Heart left ventricle (tissue), 16 donors: ENCODE measurements around the gene FASN. TPM values are rescaled to one million over a fixed set of nuclear protein-coding genes. Genes with fewer than 3 reads are reported as not detected.
A peak's percentile ranks its signal among the peaks of the same experiment; 100 is the strongest.

Experiments
- ATAC-seq, 4 donors: fragments of 200-7000 bp; cut with Tn5 transposase; one replicate each; pipeline ENCODE4 v1.9.1; 2020 to 2022; ENCODE audit warnings: moderate library complexity in 4 of 4, mild to moderate bottlenecking in 3 of 4, moderate number of reproducible peaks in 1 of 4
- DNase-seq, 5 donors: peaks; one replicate each; pipeline ENCODE4 v3.0.0-alpha.2; 2020
- H3K27ac ChIP-seq, 12 donors: fragments of 200-600 bp; sonication (generic) in 4 of 12; one replicate each; pipeline versions ENCODE4 v1.5.0 to v1.8.0; 2016 to 2022; ENCODE audit warnings: mild to moderate bottlenecking in 2 of 12
- H3K27me3 ChIP-seq, 9 donors: fragments of 200-600 bp; sonication (generic) in 2 of 9; one replicate each; pipeline versions ENCODE4 v1.5.1 to v1.8.0; 2016 to 2022; ENCODE audit warnings: mild to moderate bottlenecking in 3 of 9
- H3K36me3 ChIP-seq, 9 donors: fragments of 200-600 bp; sonication (generic) in 2 of 9; one replicate each; pipeline versions ENCODE4 v1.5.0 to v1.8.0; 2018 to 2022; ENCODE audit warnings: mild to moderate bottlenecking in 2 of 9
- H3K4me1 ChIP-seq, 12 donors: fragments of 200-600 bp; sonication (generic) in 4 of 12; one replicate each; pipeline versions ENCODE4 v1.5.0 to v1.8.0; 2016 to 2022; ENCODE audit warnings: mild to moderate bottlenecking in 3 of 12
- H3K4me3 ChIP-seq, 12 donors: fragments of 200-600 bp; sonication (generic) in 4 of 12; one replicate each; pipeline versions ENCODE4 v1.5.0 to v1.8.0; 2017 to 2022; ENCODE audit warnings: mild to moderate bottlenecking in 9 of 12, moderate library complexity in 4 of 12
- H3K9me3 ChIP-seq, 12 donors: fragments of 200-600 bp; sonication (generic) in 4 of 12; one replicate each; pipeline versions ENCODE4 v1.5.0 to v1.8.0; 2016 to 2022; ENCODE audit warnings: mild to moderate bottlenecking in 1 of 12
- POLR2A ChIP-seq, 2 donors: fragments of 450-650 bp; IDR thresholded peaks; one replicate each; pipeline ENCODE4 v1.6.1; 2017; ENCODE audit warnings: antibody characterized with exemption in 2 of 2, mild to moderate bottlenecking in 2 of 2, moderate library complexity in 2 of 2
- WGBS, 4 donors: extraction: QIAGEN DNeasy Blood & Tissue Kit in 2 of 4; methylation state at CpG; one replicate each; pipeline versions ENCODE4 v1.1.5 to v1.1.7; 2013 to 2018; 5-methylcytosine and 5-hydroxymethylcytosine counted together
- intact Hi-C, 10 donors: fragments of 100-400 bp; cut with DNase I; formaldehyde crosslinking; loops; one replicate each; pipeline versions ENCODE4 v1.11.1 to v1.14.2; 2022
- polyA plus RNA-seq, 2 donors: library from polyadenylated mRNA; stranded (reverse); fragments of 200-250 nt; gene quantifications; one replicate each; pipeline ENCODE4 v1.2.3, GENCODE V29; 2013
- total RNA-seq, 9 donors: library from RNA; depleted of rRNA in 2 of 9; stranded (reverse); fragments of >200 nt in 2 of 9; fragmentation: NEBNext Ultra II Directional in 3 of 9; extraction: Animal tissue kit (Norgen Biotek cat#: 25700) in 3 of 9; gene quantifications; one replicate each; pipeline versions ENCODE4 v1.1.0 to v1.2.4, GENCODE V29; 2016 to 2023
- TF ChIP-seq, protein P1 (sequence below), 12 donors: fragments of 200-600 bp; sonication (generic) in 4 of 12; IDR thresholded peaks; one replicate each; pipeline versions ENCODE4 v1.5.0 to v1.8.0; 2018 to 2022; ENCODE audit warnings: antibody characterized with exemption in 12 of 12, mild to moderate bottlenecking in 5 of 12
- donor health status: ischemic (EF 13 %, LVEDD 7.1; RV severe dilation, severe dysfunction).
- donor health status: healthy with polysubstance abuse.
- donor health status: DM: no; HTN: yes; CAD: no.
- donor health status: DM: no; HTN: no; CAD: no.
- donor health status: ischemic (EF 25% LVEDD 6.9; RV normal size, moderate dysfunction).
- donor health status: ischemic (EF 25% LVEDD 5.7; RV mildly dilated, moderate dysfunction).
- donor health status: healthy.
- donor health status: DM: yes; HTN: yes; CAD: no.
- donor health status: ischemic (EF 35%, LVEDD 5.7; RV mildly dilated, moderate dysfunction).
- donor health status: nonischemic (EF 11% LVEDD 7.7; RV severe dilation, severe dysfunction).
- donor health status: DM: yes; HTN: yes; CAD: no.
- donor health status: PGD.
- donor health status: ischemic (EF 29% LVEDD 5.4; RV normal size, mild dysfunction).
- donor health status: nonischemic (EF 23%, LVEDD 6.1; RV moderate dilation, normal function).

Gene FASN
- total and polyA plus RNA-seq, 11 donors: 6.9 to 103 (median 18.9) TPM

DNA sequence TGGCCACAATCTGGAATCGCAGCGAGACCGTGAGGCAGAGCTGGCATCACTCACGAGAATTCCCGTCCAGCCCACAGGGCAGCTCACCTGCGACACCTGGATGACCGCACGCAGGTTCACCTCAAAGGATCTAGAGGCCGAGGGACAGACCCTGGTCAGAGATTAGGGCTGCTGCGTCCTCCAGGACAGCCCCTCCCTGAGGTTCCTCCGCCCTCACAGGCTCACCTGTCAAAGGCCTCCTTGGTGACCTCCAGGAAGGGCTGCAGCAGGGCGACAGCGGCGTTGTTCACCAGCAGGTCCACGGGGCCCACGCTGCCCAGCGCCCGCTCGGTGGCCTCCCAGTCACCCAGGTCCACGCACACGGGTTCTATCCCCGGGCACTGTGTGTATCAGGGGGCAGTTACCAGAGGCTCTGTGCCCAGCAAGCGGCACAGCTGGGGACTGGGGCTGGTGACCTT lies 61.4 kb downstream of the FASN start:
- intact Hi-C loops: loop anchor here in 4 of 10 donors (1.0 to 10.0 kb wide), 4 partner anchors 61 to 288 kb away; partner anchors contain the start of gene FASN (in 2 of the 4)
- ATAC-seq: no peak
- Histone ChIP-seq H3K4me3 (peak overlapping the region; percentile 49 to 92 (median 73)), H3K9me3 (no peaks in the 10 kb centered on the region), H3K27ac (peak overlapping the region; percentile 91 to 98 (median 94)), H3K4me1 (peaks cover 4 to 36% (median 19%) of the 10 kb centered on the region in 12 donors), H3K27me3 (peaks cover 0 to 9% (median 0%) of the 10 kb centered on the region in 9 donors), H3K36me3 (peaks cover 0 to 5% (median 0%) of the 10 kb centered on the region in 9 donors)
- 36 to 58% (median 44%) methylated on average over 9 to 23 of the region's 23 CpGs for WGBS, 4 donors
- TF ChIP-seq, protein P1, sequence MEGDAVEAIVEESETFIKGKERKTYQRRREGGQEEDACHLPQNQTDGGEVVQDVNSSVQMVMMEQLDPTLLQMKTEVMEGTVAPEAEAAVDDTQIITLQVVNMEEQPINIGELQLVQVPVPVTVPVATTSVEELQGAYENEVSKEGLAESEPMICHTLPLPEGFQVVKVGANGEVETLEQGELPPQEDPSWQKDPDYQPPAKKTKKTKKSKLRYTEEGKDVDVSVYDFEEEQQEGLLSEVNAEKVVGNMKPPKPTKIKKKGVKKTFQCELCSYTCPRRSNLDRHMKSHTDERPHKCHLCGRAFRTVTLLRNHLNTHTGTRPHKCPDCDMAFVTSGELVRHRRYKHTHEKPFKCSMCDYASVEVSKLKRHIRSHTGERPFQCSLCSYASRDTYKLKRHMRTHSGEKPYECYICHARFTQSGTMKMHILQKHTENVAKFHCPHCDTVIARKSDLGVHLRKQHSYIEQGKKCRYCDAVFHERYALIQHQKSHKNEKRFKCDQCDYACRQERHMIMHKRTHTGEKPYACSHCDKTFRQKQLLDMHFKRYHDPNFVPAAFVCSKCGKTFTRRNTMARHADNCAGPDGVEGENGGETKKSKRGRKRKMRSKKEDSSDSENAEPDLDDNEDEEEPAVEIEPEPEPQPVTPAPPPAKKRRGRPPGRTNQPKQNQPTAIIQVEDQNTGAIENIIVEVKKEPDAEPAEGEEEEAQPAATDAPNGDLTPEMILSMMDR (IDR thresholded peaks at IDR 0.05): no peak
- TF ChIP-seq POLR2A (IDR thresholded peaks at IDR 0.05): no peak
- DNase-seq: no peak

DNA sequence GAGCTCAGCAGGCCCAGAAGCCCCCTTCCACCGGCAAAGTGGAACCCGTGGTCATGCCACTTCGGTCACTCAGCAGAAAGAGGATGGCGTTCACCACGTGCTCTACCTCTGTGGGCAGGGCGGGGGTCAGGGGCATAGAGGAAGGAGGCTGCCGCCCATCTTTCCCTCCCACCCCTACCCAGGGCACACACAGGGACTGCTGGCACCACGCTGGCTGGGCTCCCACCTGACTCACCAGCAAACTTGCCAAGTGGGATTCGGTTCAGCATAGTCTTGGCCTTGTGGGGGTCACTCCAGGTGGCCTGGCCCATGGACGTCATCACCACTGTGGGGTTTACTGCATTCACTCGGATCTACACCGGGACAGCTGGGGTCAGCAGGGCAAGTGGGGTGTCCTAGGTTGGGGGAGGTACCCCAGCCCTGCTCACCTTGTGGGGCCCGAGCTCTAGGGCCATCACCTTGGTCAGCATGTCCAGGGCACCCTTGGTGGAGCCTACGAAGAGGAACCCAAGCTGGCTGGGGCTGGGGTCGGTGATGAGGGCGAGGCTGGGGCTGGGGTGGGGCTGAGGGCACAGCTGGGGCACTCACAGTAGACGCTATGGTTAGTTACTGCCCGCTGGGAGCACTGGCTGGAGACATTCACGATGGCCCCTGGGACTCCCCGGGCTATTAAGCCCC lies 61.9 kb downstream of the FASN start:
- peak overlapping the region in 10 of 12 donors; percentile 49 to 92 (median 73) for H3K4me3 ChIP-seq
- H3K36me3 ChIP-seq: peaks cover 0 to 5% (median 0%) of the 10 kb centered on the region in 9 donors
- H3K27ac ChIP-seq: peak overlapping the region in 5 of 12 donors; percentile 91 to 98 (median 93)
- no peaks in the 10 kb centered on the region for H3K9me3 ChIP-seq
- TF ChIP-seq, protein P1 (IDR thresholded peaks at IDR 0.05): no peak
- no peak for TF ChIP-seq POLR2A (IDR thresholded peaks at IDR 0.05)
- WGBS, 4 donors: 76 to 88% (median 80%) methylated on average over 12 to 20 of the region's 20 CpGs
- intact Hi-C loops: loop anchor here in 3 of 10 donors (5.0 to 10.0 kb wide), 3 partner anchors 61 to 289 kb away; partner anchors contain the start of gene FASN (in 1 of the 3)
- H3K27me3 ChIP-seq: peaks cover 0 to 9% (median 0%) of the 10 kb centered on the region in 9 donors
- H3K4me1 ChIP-seq: peaks cover 4 to 36% (median 19%) of the 10 kb centered on the region in 12 donors
- DNase-seq: no peak
- peak in 1 of 4 donors; percentile 1 for ATAC-seq

DNA sequence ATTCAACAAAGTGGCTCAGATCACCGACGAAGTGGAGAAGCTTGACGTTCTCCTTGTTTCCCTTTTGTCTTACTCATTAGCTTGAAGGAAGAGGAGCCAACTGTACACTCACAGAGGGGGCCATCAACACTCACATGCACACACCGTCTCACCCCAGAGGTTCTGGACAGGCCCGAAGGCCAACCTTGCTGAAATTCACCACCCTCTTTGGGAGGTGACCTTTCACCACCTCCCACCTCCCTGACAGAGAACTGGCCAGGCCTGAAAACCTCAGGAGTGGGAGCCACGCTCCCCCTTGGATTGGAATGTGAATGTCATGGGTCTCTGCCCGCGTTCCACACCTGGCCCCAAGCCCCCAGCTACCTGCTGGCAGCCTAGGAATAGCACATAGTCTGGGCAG lies 62.5 kb downstream of the FASN start:
- peaks cover 0 to 9% (median 0%) of the 10 kb centered on the region in 9 donors for H3K27me3 ChIP-seq
- no peak overlapping the region for H3K4me3 ChIP-seq
- intact Hi-C loops: loop anchor here in 3 of 10 donors (5.0 to 10.0 kb wide), 3 partner anchors 62 to 289 kb away; partner anchors contain the start of gene FASN (in 1 of the 3)
- WGBS, 4 donors: 76 to 91% (median 90%) methylated on average over 5 to 8 of the region's 8 CpGs
- no peaks in the 10 kb centered on the region for H3K9me3 ChIP-seq
- TF ChIP-seq, protein P1 (IDR thresholded peaks at IDR 0.05): no peak
- TF ChIP-seq POLR2A (IDR thresholded peaks at IDR 0.05): no peak
- peaks cover 0 to 5% (median 0%) of the 10 kb centered on the region in 9 donors for H3K36me3 ChIP-seq
- peaks cover 4 to 42% (median 24%) of the 10 kb centered on the region in 12 donors for H3K4me1 ChIP-seq
- no peak for ATAC-seq
- no peak for DNase-seq
- H3K27ac ChIP-seq: no peak overlapping the region

DNA sequence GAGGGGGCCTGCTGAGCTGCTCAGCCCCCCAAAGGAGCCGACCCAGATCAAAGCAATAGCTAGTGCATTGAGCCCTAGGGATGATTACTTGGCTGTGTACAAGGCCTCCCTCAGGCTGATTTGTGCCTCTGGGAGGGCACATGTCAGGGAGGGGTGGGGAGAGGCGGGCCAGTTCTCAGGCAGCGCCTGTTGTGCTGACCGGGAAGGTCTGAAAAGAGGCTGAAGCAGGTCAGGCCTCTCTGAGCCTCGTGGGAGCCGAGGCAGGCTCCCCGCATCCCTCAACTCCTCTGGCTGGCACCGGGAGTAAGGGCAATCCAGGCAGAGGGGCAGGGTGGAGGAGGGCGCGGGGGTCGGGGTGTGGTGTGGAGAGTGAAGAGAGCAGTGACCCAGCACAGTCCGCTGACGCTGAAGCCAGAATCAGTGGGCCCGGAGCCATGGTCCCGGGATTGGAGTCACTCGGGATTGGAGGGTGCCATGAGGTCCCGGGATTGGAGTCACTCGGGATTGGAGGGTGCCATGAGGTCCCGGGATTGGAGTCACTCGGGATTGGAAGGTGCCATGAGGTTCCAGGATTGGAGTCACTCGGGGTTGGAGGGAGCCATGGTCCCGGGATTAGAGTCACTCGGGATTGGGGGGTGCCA lies 63.5 kb downstream of the FASN start:
- H3K27me3 ChIP-seq: peaks cover 0 to 9% (median 0%) of the 10 kb centered on the region in 9 donors
- 74 to 83% (median 81%) methylated on average over 23 of the region's 23 CpGs for WGBS, 4 donors
- intact Hi-C loops: loop anchor here in 5 of 10 donors (5.0 to 10.0 kb wide), 5 partner anchors 63 to 290 kb away; partner anchors contain the start of gene FASN (in 1 of the 5)
- no peak overlapping the region for H3K27ac ChIP-seq
- peaks cover 0 to 5% (median 0%) of the 10 kb centered on the region in 9 donors for H3K36me3 ChIP-seq
- no peak for DNase-seq
- peaks cover 6 to 52% (median 32%) of the 10 kb centered on the region in 12 donors for H3K4me1 ChIP-seq
- H3K9me3 ChIP-seq: no peaks in the 10 kb centered on the region
- ATAC-seq: no peak
- no peak overlapping the region for H3K4me3 ChIP-seq
- TF ChIP-seq POLR2A (IDR thresholded peaks at IDR 0.05): no peak
- TF ChIP-seq, protein P1 (IDR thresholded peaks at IDR 0.05): no peak
